Thyroid gland (tissue), 4 donors: ENCODE measurements around the gene RYR3. TPM values are rescaled to one million over a fixed set of nuclear protein-coding genes. Genes with fewer than 3 reads are reported as not detected.

Experiments used
- DNase-seq, 2 donors: peaks; one replicate each; pipeline ENCODE4 v3.0.0-alpha.2; 2019
- H3K27ac ChIP-seq, 3 donors: fragments of 200-600 bp; sonication (generic); 1 replicate in 2 of 3; 2 replicates in 1 of 3; pipeline ENCODE4 v1.5.1; 2016 to 2019; ENCODE audit warnings: mild to moderate bottlenecking in 1 of 3, moderate library complexity in 1 of 3
- H3K27me3 ChIP-seq: fragments of 200-600 bp; sonication (generic); one replicate; pipeline ENCODE4 v1.5.1; 2019
- H3K36me3 ChIP-seq, 2 donors: fragments of 200-600 bp; sonication (generic); one replicate each; pipeline ENCODE4 v1.5.1; 2016 to 2019
- H3K4me1 ChIP-seq, 2 donors: fragments of 200-600 bp; sonication (generic); one replicate each; pipeline ENCODE4 v1.5.1; 2017 to 2019
- H3K4me3 ChIP-seq, 3 donors: fragments of 200-600 bp; sonication (generic); replicated peaks in 1 of 3; 1 replicate in 2 of 3; 2 replicates in 1 of 3; pipeline ENCODE4 v1.5.1; 2016; ENCODE audit warnings: mild to moderate bottlenecking in 1 of 3
- H3K9me3 ChIP-seq: fragments of 200-600 bp; sonication (generic); one replicate; pipeline ENCODE4 v1.5.1; 2017
- POLR2A ChIP-seq, 2 donors: fragments of 450-650 bp; IDR thresholded peaks; one replicate each; pipeline ENCODE4 v1.6.1; 2017; ENCODE audit warnings: antibody characterized with exemption in 2 of 2, mild to moderate bottlenecking in 2 of 2, moderate library complexity in 1 of 2
- WGBS, 2 donors: methylation state at CpG; one replicate each; pipeline ENCODE4 v1.1.5; 2017; 5-methylcytosine and 5-hydroxymethylcytosine counted together
- intact Hi-C: fragments of 100-400 bp; cut with DNase I; formaldehyde crosslinking; loops from one replicate; pipeline ENCODE4 v1.15.1; 2023
- total RNA-seq, 4 donors: library from RNA; depleted of rRNA; stranded (reverse); fragments of >200 nt; gene quantifications; one replicate each; pipeline ENCODE4 v1.2.3, GENCODE V29; 2016
- TF ChIP-seq, protein P1 (sequence below), 6 experiments: fragments of 200-600 bp in 3 of 6; fragments of 450-650 bp in 3 of 6; sonication (generic) in 3 of 6; IDR thresholded peaks; one replicate each; pipeline ENCODE4 v1.5.1; 2016 to 2019; ENCODE audit warnings: antibody characterized with exemption in 6 of 6, mild to moderate bottlenecking in 2 of 6, inconsistent platforms in 1 of 6, moderate library complexity in 1 of 6

Gene RYR3
- total RNA-seq, 4 donors from 2014 or later, result 0.27 to 4.2 (median 0.34) TPM

DNA sequence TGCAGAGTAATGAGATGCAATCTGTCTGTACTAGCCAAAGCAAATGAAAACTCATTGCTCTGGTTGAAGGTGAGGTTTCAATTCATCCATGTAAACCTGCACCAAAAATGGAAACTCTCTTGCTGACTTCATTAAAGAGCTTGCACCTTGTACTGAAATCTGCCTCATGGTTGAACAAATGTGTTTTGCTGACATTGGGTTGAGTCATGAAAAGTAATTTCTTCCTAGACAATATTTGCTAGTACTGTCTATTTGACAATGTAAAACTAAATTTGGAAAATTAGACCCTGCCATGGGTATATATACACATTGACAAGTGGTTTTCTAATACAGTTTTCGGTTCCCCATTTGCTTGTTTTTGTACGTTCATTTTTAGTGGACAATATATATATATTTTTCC is 33.3 kb downstream of the RYR3 start:
- H3K9me3 ChIP-seq, result no peaks in the 10 kb centered on the region
- no peak for TF ChIP-seq POLR2A (IDR thresholded peaks at IDR 0.05)
- TF ChIP-seq, protein P1, sequence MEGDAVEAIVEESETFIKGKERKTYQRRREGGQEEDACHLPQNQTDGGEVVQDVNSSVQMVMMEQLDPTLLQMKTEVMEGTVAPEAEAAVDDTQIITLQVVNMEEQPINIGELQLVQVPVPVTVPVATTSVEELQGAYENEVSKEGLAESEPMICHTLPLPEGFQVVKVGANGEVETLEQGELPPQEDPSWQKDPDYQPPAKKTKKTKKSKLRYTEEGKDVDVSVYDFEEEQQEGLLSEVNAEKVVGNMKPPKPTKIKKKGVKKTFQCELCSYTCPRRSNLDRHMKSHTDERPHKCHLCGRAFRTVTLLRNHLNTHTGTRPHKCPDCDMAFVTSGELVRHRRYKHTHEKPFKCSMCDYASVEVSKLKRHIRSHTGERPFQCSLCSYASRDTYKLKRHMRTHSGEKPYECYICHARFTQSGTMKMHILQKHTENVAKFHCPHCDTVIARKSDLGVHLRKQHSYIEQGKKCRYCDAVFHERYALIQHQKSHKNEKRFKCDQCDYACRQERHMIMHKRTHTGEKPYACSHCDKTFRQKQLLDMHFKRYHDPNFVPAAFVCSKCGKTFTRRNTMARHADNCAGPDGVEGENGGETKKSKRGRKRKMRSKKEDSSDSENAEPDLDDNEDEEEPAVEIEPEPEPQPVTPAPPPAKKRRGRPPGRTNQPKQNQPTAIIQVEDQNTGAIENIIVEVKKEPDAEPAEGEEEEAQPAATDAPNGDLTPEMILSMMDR (IDR thresholded peaks at IDR 0.05), result no peak
- intact Hi-C loops, result no loop called here
- no peaks in the 10 kb centered on the region for H3K36me3 ChIP-seq
- 93 to 95% methylated on average over 2 of the region's 2 CpGs for WGBS, 2 donors
- no peaks in the 10 kb centered on the region for H3K4me1 ChIP-seq
- no peak for DNase-seq
- H3K4me3 ChIP-seq, result no peak overlapping the region
- no peak overlapping the region for H3K27ac ChIP-seq
- H3K27me3 ChIP-seq, result no peaks in the 10 kb centered on the region

DNA sequence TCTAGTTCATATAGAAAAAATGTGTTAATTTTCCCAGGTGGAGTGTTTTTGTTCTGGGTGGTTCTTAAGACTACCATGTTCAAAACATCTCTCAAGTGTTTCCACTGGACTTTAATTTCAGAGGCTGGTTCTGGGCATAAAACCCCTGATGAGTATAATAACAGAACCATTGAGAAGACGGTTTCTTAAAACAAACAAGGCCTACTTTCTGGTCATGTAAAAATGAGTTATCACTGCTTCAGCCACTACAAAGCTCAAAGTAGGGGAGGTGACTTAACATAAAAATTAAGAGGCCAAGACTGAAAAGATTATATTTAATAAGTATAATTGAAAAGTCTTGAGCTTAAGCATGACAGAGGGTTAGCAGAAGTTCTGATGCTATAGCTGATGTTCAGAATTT is 33.8 kb downstream of the RYR3 start:
- TF ChIP-seq, protein P1 (IDR thresholded peaks at IDR 0.05), result no peak
- TF ChIP-seq POLR2A (IDR thresholded peaks at IDR 0.05), result no peak
- no peaks in the 10 kb centered on the region for H3K36me3 ChIP-seq
- no peak overlapping the region for H3K4me3 ChIP-seq
- no peak for DNase-seq
- H3K4me1 ChIP-seq, result no peaks in the 10 kb centered on the region
- intact Hi-C loops, result no loop called here
- 71 to 84% methylated on average over 1 of the region's 1 CpG for WGBS, 2 donors
- no peaks in the 10 kb centered on the region for H3K9me3 ChIP-seq
- H3K27me3 ChIP-seq, result no peaks in the 10 kb centered on the region
- no peak overlapping the region for H3K27ac ChIP-seq

DNA sequence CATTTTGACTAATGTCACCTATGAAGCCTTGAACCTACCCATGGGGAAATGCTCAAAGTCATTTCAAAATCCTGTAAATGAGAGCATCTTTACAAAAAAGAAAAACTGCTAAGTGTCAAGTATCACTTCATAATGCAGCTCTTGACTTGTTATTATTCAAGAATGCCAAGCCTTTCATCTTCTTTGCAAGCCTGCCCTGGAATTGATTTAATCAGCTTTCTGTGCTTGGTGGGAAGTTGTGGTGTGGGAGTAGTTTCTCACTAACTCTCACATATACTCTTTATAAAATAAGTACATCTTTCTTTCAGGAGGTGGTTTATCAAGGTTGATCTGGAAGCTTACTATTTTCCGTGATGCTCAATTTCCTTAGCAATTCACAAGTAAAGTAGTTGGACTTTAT is 43.6 kb downstream of the RYR3 start:
- no peaks in the 10 kb centered on the region for H3K4me1 ChIP-seq
- no peak for TF ChIP-seq POLR2A (IDR thresholded peaks at IDR 0.05)
- TF ChIP-seq, protein P1 (IDR thresholded peaks at IDR 0.05), result no peak
- 91 to 97% methylated on average over 1 of the region's 1 CpG for WGBS, 2 donors
- H3K27me3 ChIP-seq, result no peaks in the 10 kb centered on the region
- no peaks in the 10 kb centered on the region for H3K36me3 ChIP-seq
- DNase-seq, result no peak
- H3K4me3 ChIP-seq, result no peak overlapping the region
- intact Hi-C loops, result no loop called here
- no peaks in the 10 kb centered on the region for H3K9me3 ChIP-seq
- no peak overlapping the region for H3K27ac ChIP-seq

DNA sequence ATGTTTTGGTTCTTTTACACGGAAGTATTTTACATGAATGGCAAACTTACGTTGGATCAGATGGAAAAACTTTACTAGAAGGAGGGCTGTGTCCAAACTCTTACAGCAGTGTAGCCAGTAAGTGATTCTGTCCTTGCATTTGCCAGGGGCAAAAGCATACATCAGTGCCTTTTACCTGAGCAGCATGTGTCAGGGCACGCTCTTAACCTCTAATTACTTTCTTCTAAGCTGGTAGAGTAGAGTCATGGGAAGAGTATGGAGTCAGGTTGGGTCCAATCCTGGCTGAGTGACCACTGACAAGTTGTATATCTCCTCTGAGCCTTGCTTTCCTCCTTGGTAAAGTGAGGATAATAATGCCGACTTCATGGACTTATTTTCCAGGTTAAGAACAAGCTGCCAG is 47.1 kb downstream of the RYR3 start:
- Histone ChIP-seq H3K4me1 (no peaks in the 10 kb centered on the region), H3K36me3 (no peaks in the 10 kb centered on the region), H3K27me3 (no peaks in the 10 kb centered on the region), H3K9me3 (no peaks in the 10 kb centered on the region), H3K4me3 (no peak overlapping the region), H3K27ac (no peak overlapping the region)
- whole genome bisulfite sequencing, 2 donors, result 84% methylated on average over 4 of the region's 4 CpGs
- TF ChIP-seq, protein P1 (IDR thresholded peaks at IDR 0.05), result no peak
- TF ChIP-seq POLR2A (IDR thresholded peaks at IDR 0.05), result no peak
- no peak for DNase-seq
- intact Hi-C loops, result no loop called here

DNA sequence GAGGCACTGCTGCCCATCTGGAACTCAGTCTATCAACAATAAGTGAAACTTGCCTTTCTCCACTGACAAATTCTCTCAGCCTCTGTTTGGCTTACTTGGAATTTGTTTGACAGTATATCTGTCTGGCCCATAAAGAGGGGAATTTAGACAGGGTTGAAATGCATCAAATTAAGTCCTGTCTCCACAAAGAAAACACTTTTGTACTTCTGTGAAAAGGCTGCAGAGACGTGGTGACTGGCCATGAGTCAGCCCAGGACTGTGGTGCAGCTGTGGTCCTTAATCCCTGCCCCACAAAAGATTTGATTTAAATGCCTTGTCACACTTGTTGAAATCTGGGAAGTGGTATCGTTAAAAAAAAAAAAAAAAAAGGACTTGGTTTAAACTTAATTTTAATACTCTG is 47.5 kb downstream of the RYR3 start:
- Histone ChIP-seq H3K4me3 (no peak overlapping the region), H3K27me3 (no peaks in the 10 kb centered on the region), H3K36me3 (no peaks in the 10 kb centered on the region), H3K27ac (no peak overlapping the region), H3K4me1 (no peaks in the 10 kb centered on the region), H3K9me3 (no peaks in the 10 kb centered on the region)
- WGBS, 2 donors, result 65 to 69% methylated on average over 2 of the region's 2 CpGs
- no peak for DNase-seq
- no peak for TF ChIP-seq POLR2A (IDR thresholded peaks at IDR 0.05)
- intact Hi-C loops, result no loop called here

DNA sequence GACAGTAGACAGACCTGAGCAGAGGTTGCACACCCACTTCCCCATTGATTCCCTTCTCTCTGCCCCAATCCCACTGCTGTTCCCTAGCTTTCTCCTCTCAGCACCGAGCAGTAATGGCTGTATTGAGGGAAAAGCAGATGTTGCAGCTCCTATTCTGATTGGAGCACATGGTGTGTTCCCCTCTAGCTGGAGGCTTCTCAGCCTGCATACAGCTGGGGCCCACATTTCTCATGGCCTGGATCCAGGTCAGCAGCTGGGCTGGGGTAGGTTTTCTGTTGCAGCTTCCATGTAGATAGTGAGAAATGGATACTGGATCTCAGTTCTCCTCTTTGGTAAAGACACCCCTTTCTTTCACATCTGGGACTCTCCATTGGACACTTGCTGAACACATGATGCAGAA is 50.1 kb downstream of the RYR3 start:
- WGBS, 2 donors, result 40 to 82% methylated on average over 1 of the region's 1 CpG
- DNase-seq, result no peak
- Histone ChIP-seq H3K4me1 (no peaks in the 10 kb centered on the region), H3K36me3 (no peaks in the 10 kb centered on the region), H3K4me3 (no peak overlapping the region), H3K27ac (no peak overlapping the region), H3K9me3 (no peaks in the 10 kb centered on the region), H3K27me3 (no peaks in the 10 kb centered on the region)
- intact Hi-C loops, result no loop called here
- TF ChIP-seq, protein P1 (IDR thresholded peaks at IDR 0.05), result no peak
- no peak for TF ChIP-seq POLR2A (IDR thresholded peaks at IDR 0.05)
